Thyroid gland (tissue), 4 donors: Measurements from ENCODE around the gene ANXA3.

Experiments
- POLR2A ChIP-seq, 2 donors: fragments of 450-650 bp; IDR thresholded peaks; one replicate each; pipeline ENCODE4 v1.6.1; 2017; ENCODE audit warnings: antibody characterized with exemption in 2 of 2, mild to moderate bottlenecking in 2 of 2, moderate library complexity in 1 of 2
- TF ChIP-seq, protein P1 (sequence below), 6 experiments: fragments of 200-600 bp in 3 of 6; fragments of 450-650 bp in 3 of 6; sonication (generic) in 3 of 6; IDR thresholded peaks; one replicate each; pipeline ENCODE4 v1.5.1; 2016 to 2019; ENCODE audit warnings: antibody characterized with exemption in 6 of 6, mild to moderate bottlenecking in 2 of 6, inconsistent platforms in 1 of 6, moderate library complexity in 1 of 6

DNA sequence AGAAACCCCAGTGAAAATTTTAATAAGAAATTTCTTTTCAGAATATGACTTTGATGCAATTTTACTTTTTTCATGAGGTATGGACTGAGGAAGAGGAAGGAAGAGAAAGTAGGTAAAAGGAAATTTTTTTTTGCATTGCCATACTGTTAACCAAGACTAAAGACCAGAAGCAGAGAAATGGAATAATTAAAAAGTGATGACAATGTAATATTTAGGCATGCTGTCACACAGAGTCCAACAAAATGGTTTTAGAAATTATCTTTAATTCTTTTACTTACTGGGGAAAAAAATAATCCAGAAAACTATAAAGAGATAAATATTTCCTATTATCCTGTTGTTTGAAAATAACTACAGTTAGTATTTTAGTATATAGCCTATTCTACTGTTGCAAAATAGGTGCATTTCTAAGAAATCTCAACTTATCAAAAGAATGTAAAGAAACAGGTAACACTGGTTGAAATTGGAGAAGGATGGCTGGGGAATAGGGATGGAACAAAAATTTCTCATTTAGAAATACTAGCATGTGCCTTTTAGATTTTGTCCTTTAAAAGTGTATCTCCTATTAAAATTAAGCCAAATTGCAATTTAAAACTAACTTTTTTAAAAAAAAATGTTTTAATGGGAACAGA, 92.6 kb downstream of the ANXA3 start:
- TF ChIP-seq, protein P1, sequence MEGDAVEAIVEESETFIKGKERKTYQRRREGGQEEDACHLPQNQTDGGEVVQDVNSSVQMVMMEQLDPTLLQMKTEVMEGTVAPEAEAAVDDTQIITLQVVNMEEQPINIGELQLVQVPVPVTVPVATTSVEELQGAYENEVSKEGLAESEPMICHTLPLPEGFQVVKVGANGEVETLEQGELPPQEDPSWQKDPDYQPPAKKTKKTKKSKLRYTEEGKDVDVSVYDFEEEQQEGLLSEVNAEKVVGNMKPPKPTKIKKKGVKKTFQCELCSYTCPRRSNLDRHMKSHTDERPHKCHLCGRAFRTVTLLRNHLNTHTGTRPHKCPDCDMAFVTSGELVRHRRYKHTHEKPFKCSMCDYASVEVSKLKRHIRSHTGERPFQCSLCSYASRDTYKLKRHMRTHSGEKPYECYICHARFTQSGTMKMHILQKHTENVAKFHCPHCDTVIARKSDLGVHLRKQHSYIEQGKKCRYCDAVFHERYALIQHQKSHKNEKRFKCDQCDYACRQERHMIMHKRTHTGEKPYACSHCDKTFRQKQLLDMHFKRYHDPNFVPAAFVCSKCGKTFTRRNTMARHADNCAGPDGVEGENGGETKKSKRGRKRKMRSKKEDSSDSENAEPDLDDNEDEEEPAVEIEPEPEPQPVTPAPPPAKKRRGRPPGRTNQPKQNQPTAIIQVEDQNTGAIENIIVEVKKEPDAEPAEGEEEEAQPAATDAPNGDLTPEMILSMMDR (IDR thresholded peaks at IDR 0.05) = no peak
- no peak for TF ChIP-seq POLR2A (IDR thresholded peaks at IDR 0.05)
